ENCODE data around the gene USP48. TPM values are rescaled to one million over a fixed set of nuclear protein-coding genes. Genes with fewer than 3 reads are reported as not detected.

Gene USP48
- total and polyA plus RNA-seq, 2 of the 4 experiments (the other 2 are of a cell fraction), result 24.7 to 25.0 TPM

- no peak overlapping the region for H3K9ac ChIP-seq (ENCODE audit: low read depth, low read length)
- H4K8ac ChIP-seq (ENCODE audit: low read depth in 2 of 2, low read length in 2 of 2), result no peak overlapping the region
- no peaks in the 10 kb centered on the region for H3K9me3 ChIP-seq (ENCODE audit: control insufficient read depth, insufficient read depth, low read length)
- no peak overlapping the region for H2AK9ac ChIP-seq (replicated peaks; ENCODE audit: low read depth, low read length, poor library complexity)
- POLR2A ChIA-PET (ENCODE audit: unreplicated experiment), result no interaction called here
- H2BK120ac ChIP-seq (ENCODE audit: low read depth, low read length), result no peak overlapping the region
- H2BK15ac ChIP-seq (ENCODE audit: low read depth, low read length), result no peak overlapping the region
- H3K14ac ChIP-seq (replicated peaks; ENCODE audit: low read depth, low read length), result no peak overlapping the region
- H3K56ac ChIP-seq (ENCODE audit: extremely low read depth, insufficient read depth, low read length), result no peak overlapping the region
- H4K20me1 ChIP-seq (ENCODE audit: insufficient read depth, low read length), result peaks cover 4% of the 10 kb centered on the region; the same call in 1 of the 2 replicates
- H3K4ac ChIP-seq (ENCODE audit: low read depth, low read length), result no peak overlapping the region
- H3K4me2 ChIP-seq (ENCODE audit: low read depth, low read length), result no peak overlapping the region
- TF ChIP-seq RAD21 (IDR thresholded peaks at IDR 0.05; ENCODE audit: low read length) (no peak), POLR2A (IDR thresholded peaks at IDR 0.05; ENCODE audit: low read depth, low read length) (no peak), MAZ (IDR thresholded peaks at IDR 0.05; ENCODE audit: borderline replicate concordance, low read depth, low read length) (no peak), RCOR1 (IDR thresholded peaks at IDR 0.05; ENCODE audit: insufficient replicate concordance, low read length) (no peak), FOS (IDR thresholded peaks at IDR 0.05; ENCODE audit: low read depth, low read length) (no peak), MXI1 (IDR thresholded peaks at IDR 0.05; ENCODE audit: borderline replicate concordance, low read depth, low read length) (no peak), CEBPB (IDR thresholded peaks at IDR 0.05; ENCODE audit: low read depth, low read length) (no peak), SMC3 (IDR thresholded peaks at IDR 0.05; ENCODE audit: low read depth, low read length) (no peak), CHD1 (IDR thresholded peaks at IDR 0.05; ENCODE audit: low read depth, low read length) (no peak), RFX5 (IDR thresholded peaks at IDR 0.05; ENCODE audit: low read depth, low read length) (no peak), BHLHE40 (IDR thresholded peaks at IDR 0.05; ENCODE audit: low read depth, low read length) (no peak), MAFK (IDR thresholded peaks at IDR 0.05; ENCODE audit: low read depth, low read length) (no peak), NFE2L2 (IDR thresholded peaks at IDR 0.05; ENCODE audit: low read depth, low read length) (no peak)
- TF ChIP-seq, protein P1, sequence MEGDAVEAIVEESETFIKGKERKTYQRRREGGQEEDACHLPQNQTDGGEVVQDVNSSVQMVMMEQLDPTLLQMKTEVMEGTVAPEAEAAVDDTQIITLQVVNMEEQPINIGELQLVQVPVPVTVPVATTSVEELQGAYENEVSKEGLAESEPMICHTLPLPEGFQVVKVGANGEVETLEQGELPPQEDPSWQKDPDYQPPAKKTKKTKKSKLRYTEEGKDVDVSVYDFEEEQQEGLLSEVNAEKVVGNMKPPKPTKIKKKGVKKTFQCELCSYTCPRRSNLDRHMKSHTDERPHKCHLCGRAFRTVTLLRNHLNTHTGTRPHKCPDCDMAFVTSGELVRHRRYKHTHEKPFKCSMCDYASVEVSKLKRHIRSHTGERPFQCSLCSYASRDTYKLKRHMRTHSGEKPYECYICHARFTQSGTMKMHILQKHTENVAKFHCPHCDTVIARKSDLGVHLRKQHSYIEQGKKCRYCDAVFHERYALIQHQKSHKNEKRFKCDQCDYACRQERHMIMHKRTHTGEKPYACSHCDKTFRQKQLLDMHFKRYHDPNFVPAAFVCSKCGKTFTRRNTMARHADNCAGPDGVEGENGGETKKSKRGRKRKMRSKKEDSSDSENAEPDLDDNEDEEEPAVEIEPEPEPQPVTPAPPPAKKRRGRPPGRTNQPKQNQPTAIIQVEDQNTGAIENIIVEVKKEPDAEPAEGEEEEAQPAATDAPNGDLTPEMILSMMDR (conservative IDR thresholded peaks at IDR 0.05; ENCODE audit: low read depth, low read length), result no peak
- TF ChIP-seq, protein P2, sequence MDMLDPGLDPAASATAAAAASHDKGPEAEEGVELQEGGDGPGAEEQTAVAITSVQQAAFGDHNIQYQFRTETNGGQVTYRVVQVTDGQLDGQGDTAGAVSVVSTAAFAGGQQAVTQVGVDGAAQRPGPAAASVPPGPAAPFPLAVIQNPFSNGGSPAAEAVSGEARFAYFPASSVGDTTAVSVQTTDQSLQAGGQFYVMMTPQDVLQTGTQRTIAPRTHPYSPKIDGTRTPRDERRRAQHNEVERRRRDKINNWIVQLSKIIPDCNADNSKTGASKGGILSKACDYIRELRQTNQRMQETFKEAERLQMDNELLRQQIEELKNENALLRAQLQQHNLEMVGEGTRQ (IDR thresholded peaks at IDR 0.05; ENCODE audit: low read depth, low read length), result no peak
- TF ChIP-seq, protein P3, sequence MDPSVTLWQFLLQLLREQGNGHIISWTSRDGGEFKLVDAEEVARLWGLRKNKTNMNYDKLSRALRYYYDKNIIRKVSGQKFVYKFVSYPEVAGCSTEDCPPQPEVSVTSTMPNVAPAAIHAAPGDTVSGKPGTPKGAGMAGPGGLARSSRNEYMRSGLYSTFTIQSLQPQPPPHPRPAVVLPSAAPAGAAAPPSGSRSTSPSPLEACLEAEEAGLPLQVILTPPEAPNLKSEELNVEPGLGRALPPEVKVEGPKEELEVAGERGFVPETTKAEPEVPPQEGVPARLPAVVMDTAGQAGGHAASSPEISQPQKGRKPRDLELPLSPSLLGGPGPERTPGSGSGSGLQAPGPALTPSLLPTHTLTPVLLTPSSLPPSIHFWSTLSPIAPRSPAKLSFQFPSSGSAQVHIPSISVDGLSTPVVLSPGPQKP (IDR thresholded peaks at IDR 0.05; ENCODE audit: borderline replicate concordance, low read depth, low read length), result no peak
- no peak overlapping the region for H2AFZ ChIP-seq (replicated peaks; ENCODE audit: low read length, poor library complexity)
- dilution Hi-C loops (cut with HindIII; ENCODE audit: low sequenced_read_pairs, unreplicated experiment), result no loop called here
- no peak overlapping the region for H3K23ac ChIP-seq (ENCODE audit: low read depth, low read length)
- H2BK5ac ChIP-seq (ENCODE audit: low read depth, low read length, poor library complexity, severe bottlenecking), result no peak overlapping the region
- no TSS peak for BruUV-seq (replicated peaks)
- peaks cover 7% of the 10 kb centered on the region for H3K4me1 ChIP-seq (ENCODE audit: control insufficient read depth, insufficient read depth, low read length)
- H3K18ac ChIP-seq (ENCODE audit: low read depth, low read length), result no peak overlapping the region
- H2BK20ac ChIP-seq (ENCODE audit: low read depth, low read length), result no peak overlapping the region
- peaks cover 4% of the 10 kb centered on the region; the same call in 1 of the 2 replicates for H3K9me1 ChIP-seq (ENCODE audit: insufficient read depth, low read length)
- CTCF ChIA-PET, result no interaction called here
- no peak overlapping the region for H3K4me3 ChIP-seq (ENCODE audit: insufficient read depth, low read depth, low read length)
- intact Hi-C loops (cut with micrococcal nuclease), result loop anchor here (10.0 kb wide), 1 partner anchor 263 kb away; no protein-coding TSS in a partner anchor
- no CpG with 5 or more reads among the region's 6 CpGs for WGBS, 2 experiments (ENCODE audit: extremely low coverage in 2 of 2, insufficient read length in 1 of 2)
- no peak for DNase-seq
- in situ Hi-C loops (cut with MboI; ENCODE audit: low sequenced_read_pairs), result loop anchor here (25.0 kb wide), 1 partner anchor 261 kb away; no protein-coding TSS in a partner anchor
- H3K27ac ChIP-seq (ENCODE audit: insufficient read depth, low read length), result no peak overlapping the region
- H4K5ac ChIP-seq (ENCODE audit: low read depth, low read length), result no peak overlapping the region
- ATAC-seq (ENCODE audit: low read depth), result no peak
- peaks cover 11 to 45% of the 10 kb centered on the region in 2 experiments; a peak in 2 of 4 replicates for H3K79me1 ChIP-seq (ENCODE audit: low read depth in 1 of 2, low read length in 2 of 2)
- no peak overlapping the region for H2AK5ac ChIP-seq (ENCODE audit: low read depth, low read length)
- H3K27me3 ChIP-seq (ENCODE audit: control insufficient read depth, insufficient read depth, low read length), result no peaks in the 10 kb centered on the region
- no peak overlapping the region for H4K91ac ChIP-seq (ENCODE audit: insufficient read depth, low read depth, low read length)
- peaks cover 14% of the 10 kb centered on the region for H3K36me3 ChIP-seq (ENCODE audit: control insufficient read depth, insufficient read depth, low read length)
Measured at GRCh38 chr1:21701401-21701800, 81.5 kb downstream of the USP48 start.

Data from IMR-90 (cell line).